GM12878 (cell line): Measurements from ENCODE around the gene PLA2G5. TPM values are rescaled to one million over a fixed set of nuclear protein-coding genes. Genes with fewer than 3 reads are reported as not detected.
A peak's percentile ranks its signal among the peaks of the same experiment; 100 is the strongest.

Source experiments
- ATAC-seq: fragments of 200-7000 bp; cut with Tn5 transposase; 3 replicates; pipeline ENCODE4 v1.9.1; 2020; ENCODE audit warnings: mild to moderate bottlenecking, moderate library complexity
- BruUV-seq: library from RNA; stranded (reverse); fragments of 400-500 nt; replicated peaks from 2 replicates; lab custom pipeline; 2021; lab: Mats Ljungman, UMichigan
- CTCF ChIA-PET: fragments of 300-600 bp; sonication (Branson Sonifier 250); formaldehyde crosslinking; extraction: SDS; loops from one replicate; lab custom pipeline; 2021; ENCODE audit warnings: inconsistent platforms; lab: Yijun Ruan, JAX
- POLR2A ChIA-PET: fragments of 350-600 bp; formaldehyde crosslinking; extraction: SDS; loops from one replicate; lab custom pipeline; 2021; ENCODE audit warnings: inconsistent platforms; lab: Charles Lee
- RAD21 ChIA-PET: fragments of 300-600 bp; sonication (Branson Sonifier 250); formaldehyde crosslinking; loops from one replicate; lab custom pipeline; 2023; ENCODE audit warnings: antibody characterized with exemption; ENCODE audit not compliant: unreplicated experiment; lab: Charles Lee
- SMC1A ChIA-PET: fragments of 300-600 bp; sonication (Branson Sonifier 250); formaldehyde crosslinking; loops from one replicate; lab custom pipeline; 2023; ENCODE audit not compliant: unreplicated experiment, uncharacterized antibody; lab: Charles Lee
- DNase-seq: peaks from one replicate; pipeline ENCODE4 v3.0.0-alpha.2; 2011; ENCODE audit warnings: low read depth, low spot score
- FAIRE-seq: peaks from 3 replicates; lab custom pipeline; 2011; peaks lifted over from hg19 to GRCh38; lab: Jason Lieb, UNC
- H2AFZ ChIP-seq: 2 replicates; pipeline ENCODE4 v1.6.0; 2011; ENCODE audit warnings: low read depth, low read length, control low read depth; ENCODE audit not compliant: control insufficient read depth
- H3K27ac ChIP-seq: 2 replicates; pipeline ENCODE4 v1.5.1; 2011; ENCODE audit warnings: control low read depth; ENCODE audit not compliant: control insufficient read depth, insufficient read depth
- H3K27me3 ChIP-seq, 2 experiments: replicated peaks in 1 of 2; 2 replicates each; pipeline versions ENCODE4 v1.6.0 to v1.6.1; 2011; ENCODE audit warnings: low read length in 1 of 2; ENCODE audit not compliant: control insufficient read depth in 2 of 2, insufficient read depth in 2 of 2
- H3K36me3 ChIP-seq, 2 experiments: 2 replicates each; pipeline ENCODE4 v1.5.1; 2011; ENCODE audit warnings: low read length in 1 of 2; ENCODE audit not compliant: control insufficient read depth in 2 of 2, insufficient read depth in 2 of 2
- H3K4me1 ChIP-seq: 2 replicates; pipeline ENCODE4 v1.6.1; 2011; ENCODE audit warnings: mild to moderate bottlenecking, low read length, moderate library complexity, mixed read lengths; ENCODE audit not compliant: control insufficient read depth, insufficient read depth
- H3K4me2 ChIP-seq: 2 replicates; pipeline ENCODE4 v1.6.0; 2011; ENCODE audit warnings: control low read depth; ENCODE audit not compliant: control insufficient read depth, insufficient read depth
- H3K4me3 ChIP-seq: fragments of 200-600 bp; sonication (generic); 2 replicates; pipeline ENCODE4 v1.5.1; 2016
- H3K79me2 ChIP-seq: 2 replicates; pipeline ENCODE4 v1.6.0; 2011; ENCODE audit warnings: low read length; ENCODE audit not compliant: control insufficient read depth, insufficient read depth
- H3K9ac ChIP-seq: 2 replicates; pipeline ENCODE4 v1.8.0; 2011; ENCODE audit warnings: low read length, control low read depth, mixed read lengths; ENCODE audit not compliant: control insufficient read depth, insufficient read depth
- H3K9me3 ChIP-seq: replicated peaks from 3 replicates; pipeline ENCODE4 v1.5.1; 2011; ENCODE audit warnings: mild to moderate bottlenecking, low read length; ENCODE audit not compliant: control insufficient read depth, insufficient read depth
- H4K20me1 ChIP-seq: 2 replicates; pipeline ENCODE4 v1.6.0; 2011; ENCODE audit not compliant: control insufficient read depth, insufficient read depth
- MEF2B ChIP-seq: fragments of 450-650 bp; IDR thresholded peaks from 2 replicates; pipeline ENCODE4 v1.6.1; 2018; ENCODE audit warnings: mild to moderate bottlenecking, moderate library complexity; ENCODE audit not compliant: partially characterized antibody, poor library complexity, severe bottlenecking
- NR2F1 ChIP-seq: fragments of 450-650 bp; conservative IDR thresholded peaks from 2 replicates; pipeline ENCODE4 v1.6.1; 2017; ENCODE audit warnings: mild to moderate bottlenecking
- WGBS: methylation state at CpG from one replicate; pipeline ENCODE4 v1.1.6; 2016; ENCODE audit warnings: low lambda C conversion rate; ENCODE audit not compliant: insufficient replicate concordance, insufficient coverage; ENCODE audit errors: missing lambda C conversion rate; 5-methylcytosine and 5-hydroxymethylcytosine counted together
- in situ Hi-C: fragments of 300-500 bp; cut with MboI; formaldehyde crosslinking; loops from 9 replicates; pipeline ENCODE4 v1.14.3; 2018; ENCODE audit warnings: mixed read lengths
- intact Hi-C: fragments of 100-400 bp; cut with micrococcal nuclease; formaldehyde crosslinking; loops from one replicate; pipeline ENCODE4 v1.14.2; 2022; ENCODE audit not compliant: unreplicated experiment
- polyA plus RNA-seq, 11 experiments: library from polyadenylated mRNA; depleted of rRNA in 4 of 11; unstranded in 6 of 11; stranded (reverse) in 5 of 11; fragments of >200 nt; fragmentation: Nextera tagmentation in 4 of 11; fragmentation: Illumina TruSeq in 1 of 11; extraction: Ambion mirVana in 4 of 11; extraction: Trizol in 1 of 11; gene quantifications; 1 replicate in 1 of 11; 2 replicates in 10 of 11; pipeline versions ENCODE4 v1.2.1 to v1.2.3, GENCODE V29; 2011 to 2016; ENCODE audit warnings: inconsistent platforms in 2 of 11, missing spikeins in 2 of 11, low read depth in 1 of 11
- total RNA-seq, 4 experiments: library from RNA; depleted of rRNA in 3 of 4; stranded (reverse); fragments of >200 nt in 3 of 4; fragmentation: Illumina TruSeq in 1 of 4; extraction: Trizol in 1 of 4; gene quantifications; 2 replicates each; pipeline versions ENCODE4 v1.2.1 to v1.2.3, GENCODE V29; 2013 to 2021
- TF ChIP-seq, protein P1 (sequence below): IDR thresholded peaks from 2 replicates; pipeline ENCODE4 v1.6.1; 2011; ENCODE audit warnings: borderline replicate concordance, low read depth, mild to moderate bottlenecking, moderate library complexity, mixed read lengths, low read length; ENCODE audit not compliant: insufficient read depth; ENCODE audit errors: extremely low read length

PLA2G5 gene
- total and polyA plus RNA-seq, 10 of the 15 experiments (the other 5 are each of a cell fraction or from before 2014, with no cell fraction given) = 0.10 to 0.19 (median 0.17) TPM; not detected in 7

GRCh38 chr1:20099533-20099932 is 29.5 kb downstream of the PLA2G5 start:
- FAIRE-seq = no peak
- no peak overlapping the region for H3K4me3 ChIP-seq
- whole genome bisulfite sequencing = 4% methylated on average over 3 of the region's 3 CpGs
- RAD21 ChIA-PET = interaction anchor here (0.9 to 7.0 kb wide), 4 partner anchors 21 to 125 kb away, joined by 3 to 91 read pairs (median 3); no protein-coding TSS in a partner anchor
- H3K27me3 ChIP-seq = no peaks in the 10 kb centered on the region
- H2AFZ ChIP-seq = no peak overlapping the region
- CTCF ChIA-PET = interaction anchor here (0.6 to 8.9 kb wide), 7 partner anchors 9 to 189 kb away, joined by 4 to 181 read pairs (median 5); no protein-coding TSS in a partner anchor
- no peaks in the 10 kb centered on the region for H3K79me2 ChIP-seq
- BruUV-seq = no TSS peak
- no peak overlapping the region for H3K4me2 ChIP-seq
- intact Hi-C loops (no loop called here), in situ Hi-C loops (no loop called here)
- H3K27ac ChIP-seq = no peak overlapping the region
- H4K20me1 ChIP-seq = no peaks in the 10 kb centered on the region
- TF ChIP-seq MEF2B = peak; percentile 67
- TF ChIP-seq, protein P1, sequence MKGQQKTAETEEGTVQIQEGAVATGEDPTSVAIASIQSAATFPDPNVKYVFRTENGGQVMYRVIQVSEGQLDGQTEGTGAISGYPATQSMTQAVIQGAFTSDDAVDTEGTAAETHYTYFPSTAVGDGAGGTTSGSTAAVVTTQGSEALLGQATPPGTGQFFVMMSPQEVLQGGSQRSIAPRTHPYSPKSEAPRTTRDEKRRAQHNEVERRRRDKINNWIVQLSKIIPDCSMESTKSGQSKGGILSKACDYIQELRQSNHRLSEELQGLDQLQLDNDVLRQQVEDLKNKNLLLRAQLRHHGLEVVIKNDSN = no peak
- TF ChIP-seq NR2F1 = peak; percentile 26; the same call in 1 of the 2 replicates
- no peak for ATAC-seq
- H3K9me3 ChIP-seq = no peaks in the 10 kb centered on the region
- H3K9ac ChIP-seq = no peak overlapping the region
- SMC1A ChIA-PET = interaction anchor here (0.9 to 3.5 kb wide), 6 partner anchors 48 to 125 kb away, joined by 3 to 31 read pairs (median 4); no protein-coding TSS in a partner anchor
- DNase-seq = no peak
- H3K36me3 ChIP-seq = no peaks in the 10 kb centered on the region
- no peaks in the 10 kb centered on the region for H3K4me1 ChIP-seq
- POLR2A ChIA-PET = no interaction called here
